Stimulated activated CD8-positive, alpha-beta memory T cell treated with anti-CD3 and anti-CD28 coated beads, Interleukin-15, amount 100 ng/mL, for 24 hours (primary cell): Measurements from ENCODE around the gene PLXNA4.

Experiments used
- DNase-seq: peaks from one replicate; pipeline ENCODE4 v3.0.0-alpha.2; 2020; ENCODE audit warnings: low read depth

PLXNA4 gene

DNA sequence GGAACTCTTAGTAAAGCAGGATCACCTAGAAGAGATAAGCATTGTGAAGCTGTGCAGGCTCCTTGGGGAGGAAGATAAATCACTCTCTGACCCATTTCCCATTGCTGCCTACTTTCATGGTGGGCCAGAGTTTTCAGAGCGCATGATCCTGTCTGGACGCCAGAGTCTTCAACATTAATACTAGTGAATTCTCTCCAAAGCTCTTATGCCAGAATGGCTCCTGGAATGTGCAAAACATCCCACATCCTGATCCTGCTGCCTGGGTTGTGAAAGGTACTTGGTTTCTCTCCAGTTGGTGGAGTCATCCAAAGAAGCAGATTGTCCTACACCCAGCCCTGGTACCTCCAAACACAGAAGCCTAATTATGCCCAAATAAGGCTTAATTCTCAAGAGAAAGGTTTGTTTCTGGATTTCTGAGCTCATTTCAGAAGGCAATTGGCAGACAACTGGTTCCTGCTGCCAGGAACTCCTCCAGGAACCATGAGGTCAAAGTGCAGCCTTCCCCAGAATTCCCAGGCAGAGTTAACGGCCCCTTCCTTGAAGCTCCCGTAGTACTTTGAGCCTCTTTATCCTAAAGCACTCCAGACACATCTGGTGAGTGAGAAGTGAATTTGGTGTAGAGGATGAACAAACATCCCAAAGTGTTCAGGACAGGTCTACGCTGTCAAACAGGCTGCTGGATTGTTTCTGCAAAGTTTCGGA lies 495.2 kb downstream of the PLXNA4 start:
- DNase-seq: no peak

DNA sequence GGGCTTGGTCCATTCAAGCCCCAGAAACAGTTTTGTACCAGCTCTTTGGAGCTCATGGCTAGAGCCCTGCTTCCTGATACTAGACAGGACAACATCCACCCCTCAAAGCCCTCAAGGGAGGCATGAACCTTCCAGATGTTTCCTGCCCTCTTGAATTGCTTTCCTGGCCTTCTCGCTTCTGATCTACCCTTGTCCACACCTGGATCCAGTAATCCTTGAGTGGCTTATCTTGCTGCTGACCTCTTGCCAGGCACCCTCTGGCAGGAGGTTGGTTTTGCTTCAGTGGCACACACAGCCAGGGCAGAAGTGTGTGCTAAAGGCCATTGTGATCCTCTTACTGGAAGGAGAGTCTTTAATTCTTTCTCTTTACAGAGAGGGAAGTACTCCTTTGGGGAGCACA lies 495.8 kb downstream of the PLXNA4 start:
- DNase-seq: no peak

DNA sequence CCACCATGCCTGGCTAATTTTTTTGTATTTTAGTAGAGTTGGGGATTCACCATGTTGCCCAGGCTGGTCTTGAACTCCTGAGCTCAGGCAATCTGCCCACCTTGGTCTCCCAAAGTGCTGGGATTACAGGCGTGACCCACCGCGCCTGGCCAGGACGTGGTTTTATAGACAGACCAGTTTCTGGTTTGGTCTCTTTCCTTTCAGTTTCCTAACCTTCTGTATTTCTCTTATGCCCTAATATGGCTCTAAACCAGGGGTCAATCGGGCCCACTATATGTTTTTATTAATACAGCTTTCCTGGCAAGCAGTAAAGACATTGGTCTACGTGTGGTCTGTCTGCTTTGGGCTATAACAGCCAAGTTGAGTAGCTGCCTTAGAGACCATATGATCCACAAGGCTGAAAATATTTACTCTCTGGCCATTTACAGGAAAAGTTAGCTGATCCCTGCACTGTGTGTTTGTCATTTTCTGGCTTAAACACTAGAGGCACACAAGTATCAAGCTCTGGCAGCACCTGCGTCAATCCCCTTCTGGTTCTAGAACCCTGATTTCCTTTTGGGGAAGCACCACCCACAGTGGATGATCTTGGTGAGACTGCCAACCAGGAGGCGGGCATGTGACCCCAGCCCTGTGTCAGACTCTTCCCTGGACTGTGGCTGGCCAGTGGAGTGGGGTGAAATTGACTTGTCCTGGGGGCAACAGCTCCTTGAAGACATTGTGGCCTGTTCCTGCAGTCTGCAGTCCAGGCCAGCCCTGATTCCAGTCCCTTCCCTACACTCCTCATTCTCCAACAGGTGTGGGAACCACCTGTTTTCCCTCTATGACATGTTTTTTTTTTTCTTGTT lies 497.2 kb downstream of the PLXNA4 start:
- no peak for DNase-seq

DNA sequence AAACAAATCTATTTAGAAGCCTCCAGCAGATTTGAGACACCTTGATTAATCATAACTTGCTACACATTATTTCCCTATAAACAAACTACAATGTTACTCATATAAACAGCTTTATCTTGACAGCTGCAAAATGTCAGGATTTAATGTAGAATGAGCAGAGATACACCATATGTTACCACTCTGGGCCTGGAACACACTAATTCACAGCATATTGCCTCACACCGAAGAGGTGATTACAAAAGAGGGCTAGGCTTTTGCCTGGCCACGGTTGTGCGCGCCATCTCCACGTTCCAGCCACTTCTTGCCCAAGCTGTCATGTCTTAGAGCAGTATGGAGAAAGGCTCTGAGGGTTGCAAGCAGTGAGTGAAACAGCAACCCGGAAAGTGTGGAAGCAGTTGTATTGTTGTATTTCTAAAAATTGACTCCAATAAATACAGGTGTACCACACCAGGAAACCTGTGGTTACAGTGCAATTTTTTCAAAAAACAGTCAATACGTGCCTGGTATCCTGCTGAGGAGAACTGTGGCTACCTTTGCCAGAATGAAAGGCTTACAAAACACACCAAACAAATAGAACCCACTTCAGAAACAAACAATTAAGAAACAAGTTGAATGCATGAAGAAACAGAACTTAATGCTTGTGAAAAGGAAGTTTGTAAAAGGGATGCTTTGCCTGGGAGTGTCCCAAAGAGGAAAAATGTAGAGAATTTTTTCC lies 498.1 kb downstream of the PLXNA4 start:
- no peak for DNase-seq

DNA sequence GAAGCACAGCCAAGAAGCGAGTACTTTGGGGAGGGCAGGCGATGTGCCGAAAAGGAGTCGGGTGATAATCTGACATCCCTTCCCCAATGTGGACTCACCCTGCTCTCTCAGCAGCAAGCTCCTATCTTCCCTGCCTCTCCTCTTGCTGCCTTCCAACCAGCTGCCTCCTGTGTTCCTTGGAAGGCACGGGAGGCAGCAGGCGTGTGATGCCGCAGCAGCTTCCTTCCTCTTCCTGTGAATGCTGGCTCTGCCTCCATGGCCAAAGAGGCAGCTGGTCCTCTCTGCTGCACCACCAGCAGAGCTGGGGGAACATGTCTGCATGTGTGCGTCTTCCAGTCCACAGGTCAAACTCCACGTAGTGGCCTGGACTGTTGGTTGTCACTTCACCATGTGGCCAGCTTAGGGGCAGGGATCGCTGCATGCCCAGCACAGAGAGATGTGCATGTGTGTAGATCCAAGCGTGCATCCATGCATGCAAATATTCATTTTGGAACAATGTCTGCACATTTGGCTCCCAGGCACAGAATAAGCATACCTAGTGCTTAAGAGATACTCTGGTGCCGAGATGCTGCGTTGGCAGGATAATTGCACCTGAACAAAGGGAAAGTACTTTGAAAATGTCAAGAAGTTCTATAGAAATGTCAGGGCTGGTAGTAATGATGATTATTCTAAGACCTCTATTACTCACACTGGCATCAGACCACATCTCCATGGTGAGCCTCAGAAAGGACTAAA lies 499.8 kb downstream of the PLXNA4 start:
- DNase-seq: no peak

DNA sequence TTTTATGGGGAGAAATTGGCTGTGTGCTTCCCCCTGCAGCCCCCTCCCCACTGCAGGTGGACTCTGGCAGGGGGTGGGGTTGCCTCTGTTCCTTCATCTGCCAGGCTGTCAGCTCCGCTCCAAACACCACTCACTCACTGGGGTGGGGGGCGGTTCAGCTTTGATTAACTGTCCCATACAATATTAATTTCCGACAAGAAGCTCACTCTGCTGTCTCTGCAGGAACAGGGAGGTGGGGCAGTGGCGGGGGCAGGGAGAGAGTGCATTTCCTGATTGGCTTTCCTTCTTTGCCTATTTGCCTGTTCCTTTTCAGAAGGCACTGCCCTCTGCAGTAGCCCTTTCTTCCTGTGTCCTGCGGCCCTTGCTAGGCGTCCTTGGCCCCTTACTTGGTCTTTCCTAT lies 500.8 kb downstream of the PLXNA4 start:
- DNase-seq: no peak

DNA sequence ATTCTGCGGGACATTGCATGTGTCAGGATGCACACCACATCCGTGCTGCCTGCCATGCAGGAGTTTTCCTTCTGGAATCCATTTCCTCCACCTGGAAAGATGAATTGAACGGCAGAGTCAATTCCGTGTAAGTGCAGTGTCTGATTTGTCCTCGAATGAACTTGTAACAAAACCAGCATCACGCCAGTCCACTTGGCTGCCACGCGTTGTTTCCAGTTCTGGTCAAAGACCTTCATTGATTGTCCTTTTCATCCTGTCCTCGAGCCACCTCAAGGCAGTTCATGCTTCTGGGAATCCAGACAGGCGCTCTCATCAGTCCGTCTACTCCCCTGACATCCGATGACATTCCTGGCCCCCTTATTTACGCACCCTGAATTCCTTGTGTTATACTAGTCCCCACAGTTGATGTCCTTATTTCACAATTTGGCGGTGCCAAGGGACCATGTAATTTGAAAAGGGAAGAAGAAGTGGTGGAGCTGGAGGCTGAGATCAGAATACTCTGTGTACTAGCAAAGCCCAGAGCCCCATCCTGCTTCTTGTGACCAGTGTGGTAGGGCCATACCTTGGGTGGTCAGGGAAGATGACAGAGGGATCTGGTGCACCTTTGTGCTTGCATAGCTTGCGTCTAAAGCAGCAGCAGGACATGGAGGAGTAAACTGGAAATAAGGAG lies 502.2 kb downstream of the PLXNA4 start:
- DNase-seq: no peak
